ENCODE results near the gene C3orf18. TPM values are rescaled to one million over a fixed set of nuclear protein-coding genes. Genes with fewer than 3 reads are reported as not detected.

C3orf18 gene
- total and polyA plus RNA-seq, 11 donors: 25.4 to 56.8 (median 35.8) TPM

DNA sequence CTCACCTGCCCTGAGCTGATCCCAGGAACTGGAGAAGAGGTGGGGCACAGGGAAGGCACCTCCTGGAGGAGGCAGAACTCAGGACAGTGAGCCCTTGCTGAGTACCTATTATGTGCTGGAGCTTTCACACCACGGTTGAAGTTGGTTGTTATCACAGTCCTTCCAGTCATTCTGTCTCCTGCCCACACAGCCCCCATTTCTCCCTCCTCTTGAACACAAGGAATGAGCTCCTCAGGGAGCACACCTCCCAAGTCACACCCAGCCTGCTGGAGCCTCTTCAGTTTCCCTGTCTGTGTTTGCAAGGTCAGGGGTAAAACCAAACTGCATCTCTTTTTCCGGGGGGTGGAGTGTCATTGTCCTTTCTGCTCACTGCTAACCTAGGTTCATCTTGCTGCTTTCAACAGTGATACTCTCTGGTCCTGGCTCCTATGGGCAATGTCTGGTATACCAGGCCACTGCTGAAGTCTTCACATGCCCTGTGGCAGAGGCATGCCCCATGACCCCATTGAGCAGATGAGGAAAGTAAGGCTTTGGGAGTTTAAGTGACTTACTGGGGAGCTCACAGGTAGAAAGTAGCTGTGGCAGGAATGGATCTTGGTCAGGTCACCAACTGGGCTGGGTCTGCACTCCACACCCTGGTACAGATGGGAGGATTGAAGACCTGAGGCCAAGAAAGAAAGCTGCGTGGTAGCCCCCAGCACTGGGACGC is 30.0 kb downstream of the C3orf18 start:
- WGBS, 4 donors: 71 to 81% (median 75%) methylated on average over 4 of the region's 4 CpGs
- Histone ChIP-seq H3K4me1 (peaks cover 0 to 3% (median 0%) of the 10 kb centered on the region in 12 donors), H3K9me3 (no peaks in the 10 kb centered on the region), H3K27ac (no peak overlapping the region), H3K27me3 (no peaks in the 10 kb centered on the region), H3K4me3 (no peak overlapping the region), H3K36me3 (no peaks in the 10 kb centered on the region)
- DNase-seq: no peak
- intact Hi-C loops (cut with DNase I): loop anchor here in 2 of 10 donors (5.0 kb wide), 1 partner anchor 170 kb away; no protein-coding TSS in a partner anchor
- ATAC-seq: no peak
- TF ChIP-seq, protein P1, sequence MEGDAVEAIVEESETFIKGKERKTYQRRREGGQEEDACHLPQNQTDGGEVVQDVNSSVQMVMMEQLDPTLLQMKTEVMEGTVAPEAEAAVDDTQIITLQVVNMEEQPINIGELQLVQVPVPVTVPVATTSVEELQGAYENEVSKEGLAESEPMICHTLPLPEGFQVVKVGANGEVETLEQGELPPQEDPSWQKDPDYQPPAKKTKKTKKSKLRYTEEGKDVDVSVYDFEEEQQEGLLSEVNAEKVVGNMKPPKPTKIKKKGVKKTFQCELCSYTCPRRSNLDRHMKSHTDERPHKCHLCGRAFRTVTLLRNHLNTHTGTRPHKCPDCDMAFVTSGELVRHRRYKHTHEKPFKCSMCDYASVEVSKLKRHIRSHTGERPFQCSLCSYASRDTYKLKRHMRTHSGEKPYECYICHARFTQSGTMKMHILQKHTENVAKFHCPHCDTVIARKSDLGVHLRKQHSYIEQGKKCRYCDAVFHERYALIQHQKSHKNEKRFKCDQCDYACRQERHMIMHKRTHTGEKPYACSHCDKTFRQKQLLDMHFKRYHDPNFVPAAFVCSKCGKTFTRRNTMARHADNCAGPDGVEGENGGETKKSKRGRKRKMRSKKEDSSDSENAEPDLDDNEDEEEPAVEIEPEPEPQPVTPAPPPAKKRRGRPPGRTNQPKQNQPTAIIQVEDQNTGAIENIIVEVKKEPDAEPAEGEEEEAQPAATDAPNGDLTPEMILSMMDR (IDR thresholded peaks at IDR 0.05): no peak

GRCh38 chr3:50536471-50537180 is 30.9 kb downstream of the C3orf18 start:
- 72 to 83% (median 79%) methylated on average over 5 of the region's 5 CpGs for WGBS, 4 donors
- TF ChIP-seq POLR2A (IDR thresholded peaks at IDR 0.05): no peak
- TF ChIP-seq, protein P1 (IDR thresholded peaks at IDR 0.05): no peak
- intact Hi-C loops (cut with DNase I): loop anchor here in 2 of 10 donors (5.0 kb wide), 1 partner anchor 169 kb away; no protein-coding TSS in a partner anchor

DNA sequence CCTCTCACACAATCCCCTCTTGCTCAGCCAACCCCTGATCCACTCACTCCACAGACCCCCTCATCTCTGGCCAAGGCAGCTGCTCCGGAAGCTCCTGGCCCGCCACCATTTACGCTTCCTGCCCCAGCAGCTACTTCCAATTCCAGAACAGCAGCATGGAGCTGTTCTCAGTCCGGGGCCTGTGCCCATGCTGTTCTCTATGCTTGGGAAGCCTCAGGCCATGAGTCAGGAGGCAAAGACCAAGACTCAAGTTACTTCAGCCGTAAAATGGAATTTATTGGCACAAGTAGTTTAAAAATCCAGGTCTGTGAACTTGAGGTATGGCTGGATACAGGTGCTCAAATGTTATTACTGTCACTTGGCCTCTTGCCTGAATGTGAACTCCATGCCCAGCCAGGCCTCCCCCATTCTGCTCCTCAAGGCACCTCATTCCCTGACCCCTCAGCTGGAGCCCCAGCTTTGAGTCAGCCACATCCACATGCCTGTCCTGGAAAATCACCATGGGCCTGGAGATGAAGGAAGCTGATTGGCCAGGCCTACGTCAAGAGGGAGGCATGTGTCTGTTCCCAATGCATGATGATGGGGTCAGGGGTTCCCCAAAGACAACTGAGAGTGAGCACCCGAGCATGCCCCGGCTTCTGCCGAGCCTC is 32.7 kb downstream of the C3orf18 start:
- Histone ChIP-seq H3K36me3 (no peaks in the 10 kb centered on the region), H3K4me3 (no peak overlapping the region), H3K27me3 (peaks cover 0 to 12% (median 0%) of the 10 kb centered on the region in 9 donors), H3K4me1 (peaks cover 0 to 5% (median 0%) of the 10 kb centered on the region in 12 donors), H3K9me3 (no peaks in the 10 kb centered on the region), H3K27ac (no peak overlapping the region)
- intact Hi-C loops (cut with DNase I): loop anchor here in 2 of 10 donors (5.0 kb wide), 1 partner anchor 168 kb away; no protein-coding TSS in a partner anchor
- TF ChIP-seq POLR2A (IDR thresholded peaks at IDR 0.05): no peak
- TF ChIP-seq, protein P1 (IDR thresholded peaks at IDR 0.05): no peak
- 68 to 73% (median 69%) methylated on average over 9 of the region's 9 CpGs for WGBS, 4 donors
- DNase-seq (no peak), ATAC-seq (no peak)

More at GRCh38 chr3:50536471-50537180, 30.9 kb downstream of the C3orf18 start:
- Histone ChIP-seq H3K4me1 (peaks cover 0 to 5% (median 0%) of the 10 kb centered on the region in 12 donors), H3K27me3 (no peaks in the 10 kb centered on the region), H3K9me3 (no peaks in the 10 kb centered on the region), H3K27ac (no peak overlapping the region), H3K4me3 (no peak overlapping the region), H3K36me3 (no peaks in the 10 kb centered on the region)
- DNase-seq (no peak), ATAC-seq (peak in 1 of 4 donors; percentile 8)

Data from heart left ventricle (tissue), 16 donors.